A549 (cell line): Measurements from ENCODE around the gene VWF. TPM values are rescaled to one million over a fixed set of nuclear protein-coding genes. Genes with fewer than 3 reads are reported as not detected.

ENCODE experiments used
- ATAC-seq, 2 experiments: fragments of 200-7000 bp in 1 of 2; fragments of >200 bp in 1 of 2; cut with Nextera tagmentation in 1 of 2; cut with Tn5 transposase in 1 of 2; 3 replicates each; pipeline versions ENCODE4 v1.8.0 to v1.9.1; 2018 to 2020; ENCODE audit warnings: mild to moderate bottlenecking in 1 of 2, moderate library complexity in 1 of 2
- CTCF ChIA-PET: fragments of 300-600 bp; sonication (Branson Sonifier 250); formaldehyde crosslinking; extraction: SDS; loops from one replicate; lab custom pipeline; 2021; ENCODE audit warnings: antibody characterized with exemption, inconsistent platforms; lab: Yijun Ruan, JAX
- POLR2A ChIA-PET: fragments of 350-600 bp; formaldehyde crosslinking; extraction: SDS; loops from one replicate; lab custom pipeline; 2021; ENCODE audit warnings: antibody characterized with exemption, inconsistent platforms; lab: Yijun Ruan, JAX
- DNase-seq, 2 experiments: peaks; one replicate each; pipeline versions ENCODE4 v3.0.0 to v3.0.0-alpha.2; 2011 to 2016; ENCODE audit warnings: low read depth in 1 of 2, low spot score in 1 of 2
- FAIRE-seq: peaks from 2 replicates; lab custom pipeline; 2011; peaks lifted over from hg19 to GRCh38; lab: Jason Lieb, UNC
- H3K27ac ChIP-seq, 2 experiments: fragments of >200 bp; sonication (Bioruptor Twin); formaldehyde crosslinking; 3 replicates each; pipeline ENCODE4 v1.5.1; 2016 to 2017
- H3K4me1 ChIP-seq: fragments of >200 bp; sonication (Bioruptor Twin); formaldehyde crosslinking; 3 replicates; pipeline ENCODE4 v1.6.1; 2016
- H3K4me2 ChIP-seq: fragments of >200 bp; sonication (Bioruptor Twin); formaldehyde crosslinking; 3 replicates; pipeline ENCODE4 v1.6.1; 2016
- H3K4me3 ChIP-seq: fragments of >200 bp; sonication (Bioruptor Twin); formaldehyde crosslinking; 3 replicates; pipeline ENCODE4 v1.5.1; 2016
- H3K9me3 ChIP-seq: fragments of >200 bp; sonication (Bioruptor Twin); formaldehyde crosslinking; 3 replicates; pipeline ENCODE4 v1.6.1; 2016
- ATOH8 ChIP-seq: fragments of 250-450 bp; sonication (Bioruptor Pico); IDR thresholded peaks from 2 replicates; pipeline ENCODE4 v1.5.0; 2020; ENCODE audit warnings: low read depth, mild to moderate bottlenecking, moderate library complexity
- BCL3 ChIP-seq: fragments of >200 bp; sonication (Bioruptor Twin); formaldehyde crosslinking; IDR thresholded peaks from 3 replicates; pipeline ENCODE4 v1.6.1; 2016
- CBX2 ChIP-seq: fragments of 200-600 bp; sonication (generic); IDR thresholded peaks from 2 replicates; pipeline ENCODE4 v1.6.1; 2016; ENCODE audit warnings: low read depth, mild to moderate bottlenecking, borderline replicate concordance
- CBX8 ChIP-seq: fragments of 200-600 bp; sonication (generic); IDR thresholded peaks from 2 replicates; pipeline ENCODE4 v1.6.1; 2016
- CEBPB ChIP-seq, 2 experiments: fragments of >200 bp in 1 of 2; sonication (Bioruptor Twin) in 1 of 2; formaldehyde crosslinking in 1 of 2; IDR thresholded peaks; 2 replicates each; pipeline ENCODE4 v1.6.1; 2012 to 2016
- CHD2 ChIP-seq: fragments of 150-350 bp; IDR thresholded peaks from 2 replicates; pipeline ENCODE4 v1.6.1; 2014; ENCODE audit warnings: low read length; ENCODE audit not compliant: partially characterized antibody
- CHD4 ChIP-seq: fragments of 200-600 bp; sonication (generic); IDR thresholded peaks from 2 replicates; pipeline ENCODE4 v1.6.1; 2016; ENCODE audit warnings: antibody characterized with exemption, mild to moderate bottlenecking, borderline replicate concordance
- FOSL2 ChIP-seq, 2 experiments: fragments of 450-650 bp in 1 of 2; fragments of >200 bp in 1 of 2; sonication (Bioruptor Twin) in 1 of 2; formaldehyde crosslinking; IDR thresholded peaks; 2 replicates each; pipeline versions ENCODE4 v1.5.0 to v1.6.1; 2016 to 2020; ENCODE audit warnings: mild to moderate bottlenecking in 1 of 2, moderate library complexity in 1 of 2
- FOXS1 ChIP-seq: fragments of 250-450 bp; sonication (Bioruptor Pico); IDR thresholded peaks from 2 replicates; pipeline ENCODE4 v1.5.0; 2020; ENCODE audit warnings: mild to moderate bottlenecking, moderate library complexity
- GATA3 ChIP-seq: IDR thresholded peaks from 2 replicates; pipeline ENCODE4 v1.6.1; 2012; ENCODE audit warnings: borderline replicate concordance
- HEYL ChIP-seq: fragments of 250-450 bp; sonication (Bioruptor Pico); IDR thresholded peaks from 2 replicates; pipeline ENCODE4 v1.8.0; 2021; ENCODE audit warnings: mild to moderate bottlenecking, moderate library complexity
- HOXB13 ChIP-seq: fragments of 250-450 bp; sonication (Bioruptor Pico); IDR thresholded peaks from 2 replicates; pipeline ENCODE4 v1.5.0; 2020; ENCODE audit warnings: low read depth, mild to moderate bottlenecking, moderate library complexity
- JUN ChIP-seq, 2 experiments: fragments of >200 bp; sonication (Bioruptor Twin); formaldehyde crosslinking; IDR thresholded peaks; 2 replicates in 1 of 2; 3 replicates in 1 of 2; pipeline ENCODE4 v1.6.1; 2016 to 2017
- JUNB ChIP-seq: fragments of >200 bp; sonication (Bioruptor Twin); formaldehyde crosslinking; IDR thresholded peaks from 2 replicates; pipeline ENCODE4 v1.6.1; 2016
- KDM1A ChIP-seq: fragments of 200-600 bp; sonication (generic); IDR thresholded peaks from 2 replicates; pipeline ENCODE4 v1.6.1; 2016; ENCODE audit warnings: low read depth, mild to moderate bottlenecking
- KDM5A ChIP-seq: fragments of 200-600 bp; sonication (generic); IDR thresholded peaks from 2 replicates; pipeline ENCODE4 v1.6.1; 2016; ENCODE audit warnings: antibody characterized with exemption, mild to moderate bottlenecking
- MAX ChIP-seq: IDR thresholded peaks from 2 replicates; pipeline ENCODE4 v1.6.1; 2012
- PBX3 ChIP-seq: IDR thresholded peaks from 2 replicates; pipeline ENCODE4 v1.6.1; 2012
- PHF8 ChIP-seq: fragments of 200-600 bp; sonication (generic); IDR thresholded peaks from 2 replicates; pipeline ENCODE4 v1.6.1; 2016; ENCODE audit warnings: low read depth, mild to moderate bottlenecking, antibody characterized with exemption, moderate library complexity, borderline replicate concordance
- POLR2A ChIP-seq: IDR thresholded peaks from 2 replicates; pipeline ENCODE4 v1.6.1; 2012; ENCODE audit warnings: mild to moderate bottlenecking, low read length
- REST ChIP-seq: fragments of 200-600 bp; sonication (generic); IDR thresholded peaks from 2 replicates; pipeline ENCODE4 v1.6.1; 2016; ENCODE audit warnings: antibody characterized with exemption, mild to moderate bottlenecking, moderate library complexity
- SMC3 ChIP-seq: fragments of >200 bp; sonication (Bioruptor Twin); formaldehyde crosslinking; IDR thresholded peaks from 3 replicates; pipeline ENCODE4 v1.6.1; 2018; ENCODE audit warnings: inconsistent platforms
- TFCP2L1 ChIP-seq: fragments of 250-450 bp; sonication (Bioruptor Pico); IDR thresholded peaks from 2 replicates; pipeline ENCODE4 v1.5.0; 2021; ENCODE audit warnings: mild to moderate bottlenecking
- ZFP36 ChIP-seq: fragments of 450-650 bp; IDR thresholded peaks from 2 replicates; pipeline ENCODE4 v1.6.1; 2014; ENCODE audit warnings: borderline replicate concordance; ENCODE audit not compliant: partially characterized antibody
- ZNF302 ChIP-seq: fragments of 250-450 bp; sonication (Bioruptor Pico); IDR thresholded peaks from 2 replicates; pipeline ENCODE4 v1.9.0; 2021; ENCODE audit warnings: inconsistent platforms, mild to moderate bottlenecking, moderate library complexity
- WGBS: methylation state at CpG from one replicate; pipeline ENCODE4 v1.1.6; 2017; ENCODE audit errors: missing lambda C conversion rate; 5-methylcytosine and 5-hydroxymethylcytosine counted together
- polyA plus RNA-seq, 4 experiments: library from polyadenylated mRNA; depleted of rRNA in 3 of 4; stranded (reverse); fragments of >200 nt; fragmentation: RNase III in 1 of 4; extraction: RNeasy Plus Mini Kit Qiagen cat#74134 plus additional on column Dnase treatment in 1 of 4; gene quantifications; 2 replicates in 3 of 4; 3 replicates in 1 of 4; pipeline ENCODE4 v1.2.3, GENCODE V29; 2011 to 2017

The VWF gene
- polyA plus RNA-seq, 2 of the 4 experiments (the other 2 are of a cell fraction) = 0.01 TPM; not detected in 1

GRCh38 chr12:6093764-6094163 is 30.7 kb downstream of the VWF start:
- H3K4me1 ChIP-seq = peaks cover 26% of the 10 kb centered on the region
- WGBS = 89% methylated on average over 2 of the region's 2 CpGs
- FAIRE-seq (no peak), ATAC-seq (peak; percentile 45 to 54; a peak in 5 of 6 replicates), DNase-seq (peak in 1 of 2 experiments; percentile 29)
- ChIA-PET CTCF (interaction anchor here (0.6 to 2.4 kb wide), 11 partner anchors 10 to 186 kb away, joined by 3 to 10 read pairs (median 5); no protein-coding TSS in a partner anchor), POLR2A (interaction anchor here (1.2 to 1.7 kb wide), 4 partner anchors 9 to 184 kb away, joined by 3 to 8 read pairs (median 4); partner anchors contain the start of gene CD9)
- H3K27ac ChIP-seq = peak overlapping the region; percentile 65 to 82
- peak overlapping the region; percentile 25; the same call in 2 of the 3 replicates for H3K4me3 ChIP-seq
- H3K9me3 ChIP-seq = peaks cover under 1% of the 10 kb centered on the region; the same call in 2 of the 3 replicates
- H3K4me2 ChIP-seq = peak overlapping the region; percentile 85
- TF ChIP-seq JUNB (no peak), ZNF302 (CRISPR knock-in tag) (no peak), CBX2 (no peak), SMC3 (no peak), POLR2A (no peak), CHD2 (no peak), MAX (no peak), REST (no peak), BCL3 (no peak), KDM1A (no peak), PHF8 (no peak), FOXS1 (CRISPR knock-in tag) (no peak), CHD4 (no peak), ATOH8 (CRISPR knock-in tag) (no peak), ZFP36 (no peak), TFCP2L1 (CRISPR knock-in tag) (no peak), CEBPB (IDR thresholded peaks at IDR 0.05) (no peak)
- TF ChIP-seq, all 56 proteins: peak for 0

GRCh38 chr12:6092784-6093722 is 31.4 kb downstream of the VWF start:
- POLR2A ChIA-PET = interaction anchor here (1.0 to 1.7 kb wide), 5 partner anchors 8 to 185 kb away, joined by 3 to 8 read pairs (median 4); partner anchors contain the start of gene CD9
- peak overlapping the region; percentile 85 for H3K4me2 ChIP-seq
- DNase-seq = peak; percentile 85
- 0% methylated on average over 9 of the region's 9 CpGs for WGBS
- peak; percentile 96 to 97 for ATAC-seq
- peaks cover 26% of the 10 kb centered on the region for H3K4me1 ChIP-seq
- H3K9me3 ChIP-seq = no peaks in the 10 kb centered on the region
- FAIRE-seq = no peak
- CTCF ChIA-PET = interaction anchor here (0.6 to 2.4 kb wide), 16 partner anchors 9 to 192 kb away, joined by 3 to 10 read pairs (median 4); no protein-coding TSS in a partner anchor
- TF ChIP-seq ATOH8 (CRISPR knock-in tag) = no peak
- no peak for TF ChIP-seq HEYL (CRISPR knock-in tag)
- TF ChIP-seq CBX8 = no peak
- no peak for TF ChIP-seq HOXB13 (CRISPR knock-in tag)
- TF ChIP-seq SMC3 = peak; percentile 18; the same call in 1 of the 3 replicates
- peak; percentile 62 for TF ChIP-seq GATA3
- no peak for TF ChIP-seq CHD2
- peak; percentile 84 for TF ChIP-seq PBX3
- 0 out of 2 replicates have a peak, but pooled peaks have one; percentile 16 for TF ChIP-seq POLR2A
- no peak for TF ChIP-seq KDM5A
- peak; percentile 70 for TF ChIP-seq FOSL2 (IDR thresholded peaks at IDR 0.05)
- peak; percentile 92 for TF ChIP-seq FOSL2 (CRISPR knock-in tag; IDR thresholded peaks at IDR 0.05)
- no peak for TF ChIP-seq CBX2
- 0 out of 5 replicates have a peak, but pooled peaks of 1 of the 2 experiments have one; percentile 18 for TF ChIP-seq JUN (IDR thresholded peaks at IDR 0.05)
- peak; percentile 77 for TF ChIP-seq JUNB
- TF ChIP-seq MAX = peak; percentile 65
- H3K4me3 ChIP-seq = peak overlapping the region; percentile 25; the same call in 2 of the 3 replicates
- peak overlapping the region; percentile 65 to 82 for H3K27ac ChIP-seq
